Endothelial cell of umbilical vein (primary cell): Measurements from ENCODE around the gene ARSJ.

ENCODE experiments used
- EZH2 ChIP-seq: IDR thresholded peaks from 2 replicates; pipeline ENCODE4 v1.6.1; 2012; ENCODE audit warnings: borderline replicate concordance, low read depth, mild to moderate bottlenecking, moderate library complexity, low read length, inconsistent platforms; ENCODE audit not compliant: severe bottlenecking
- FOS ChIP-seq: IDR thresholded peaks from 2 replicates; pipeline ENCODE4 v1.6.1; 2011; ENCODE audit warnings: mild to moderate bottlenecking, low read length, moderate library complexity, borderline replicate concordance; ENCODE audit not compliant: insufficient read depth
- GATA2 ChIP-seq: IDR thresholded peaks from 2 replicates; pipeline ENCODE4 v1.7.0; 2011; ENCODE audit warnings: low read depth, mild to moderate bottlenecking, moderate library complexity, mixed read lengths, low read length; ENCODE audit not compliant: insufficient read length, insufficient read depth
- JUN ChIP-seq: IDR thresholded peaks from 2 replicates; pipeline ENCODE4 v1.6.1; 2011; ENCODE audit warnings: borderline replicate concordance, low read depth; ENCODE audit not compliant: insufficient read length, insufficient read depth
- MYC ChIP-seq: IDR thresholded peaks from one replicate; pipeline ENCODE4 v1.6.1; 2011; ENCODE audit warnings: mild to moderate bottlenecking, low read depth, low read length
- POLR2A ChIP-seq: IDR thresholded peaks from 2 replicates; pipeline ENCODE4 v1.6.1; 2012; ENCODE audit warnings: low read depth, mild to moderate bottlenecking, control low read depth, low read length
- POLR2AphosphoS5 ChIP-seq: IDR thresholded peaks from 2 replicates; pipeline ENCODE4 v1.6.1; 2012; ENCODE audit warnings: low read depth, mild to moderate bottlenecking, control low read depth, low read length, moderate library complexity; ENCODE audit not compliant: insufficient read depth
- TF ChIP-seq, protein P1 (sequence below), 2 donors: IDR thresholded peaks; 1 replicate in 1 of 2; 2 replicates in 1 of 2; pipeline ENCODE4 v1.5.1; 2011; ENCODE audit warnings: low read length in 2 of 2, mild to moderate bottlenecking in 2 of 2, moderate library complexity in 2 of 2, control low read depth in 1 of 2, inconsistent platforms in 1 of 2, low read depth in 1 of 2; ENCODE audit not compliant: insufficient read depth in 1 of 2; ENCODE audit errors: extremely low read depth in 1 of 2
- TF ChIP-seq, protein P2 (sequence below): IDR thresholded peaks from 2 replicates; pipeline ENCODE4 v1.6.1; 2011; ENCODE audit not compliant: insufficient read depth, insufficient read length

DNA sequence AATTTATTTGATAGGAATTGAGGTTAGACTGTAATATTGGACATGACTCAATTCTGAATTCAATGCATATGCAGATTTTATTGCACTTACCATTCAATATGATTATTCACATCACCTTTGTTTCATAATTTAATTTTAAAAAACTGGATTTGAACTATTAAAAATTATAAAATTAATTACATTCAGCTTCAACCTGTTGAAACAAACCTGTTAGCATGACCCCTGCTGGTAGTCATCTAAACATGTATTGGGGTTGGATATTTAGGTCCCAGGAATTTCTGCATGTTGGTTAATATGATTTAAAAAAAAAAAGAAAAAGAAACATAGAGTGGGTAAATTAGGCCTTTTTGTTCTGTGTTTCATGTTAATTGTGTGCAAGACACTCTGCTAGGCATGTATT, 85.9 kb downstream of the ARSJ start:
- no peak for TF ChIP-seq POLR2A
- no peak for TF ChIP-seq EZH2
- TF ChIP-seq FOS: no peak
- no peak for TF ChIP-seq POLR2AphosphoS5
- TF ChIP-seq, protein P1, sequence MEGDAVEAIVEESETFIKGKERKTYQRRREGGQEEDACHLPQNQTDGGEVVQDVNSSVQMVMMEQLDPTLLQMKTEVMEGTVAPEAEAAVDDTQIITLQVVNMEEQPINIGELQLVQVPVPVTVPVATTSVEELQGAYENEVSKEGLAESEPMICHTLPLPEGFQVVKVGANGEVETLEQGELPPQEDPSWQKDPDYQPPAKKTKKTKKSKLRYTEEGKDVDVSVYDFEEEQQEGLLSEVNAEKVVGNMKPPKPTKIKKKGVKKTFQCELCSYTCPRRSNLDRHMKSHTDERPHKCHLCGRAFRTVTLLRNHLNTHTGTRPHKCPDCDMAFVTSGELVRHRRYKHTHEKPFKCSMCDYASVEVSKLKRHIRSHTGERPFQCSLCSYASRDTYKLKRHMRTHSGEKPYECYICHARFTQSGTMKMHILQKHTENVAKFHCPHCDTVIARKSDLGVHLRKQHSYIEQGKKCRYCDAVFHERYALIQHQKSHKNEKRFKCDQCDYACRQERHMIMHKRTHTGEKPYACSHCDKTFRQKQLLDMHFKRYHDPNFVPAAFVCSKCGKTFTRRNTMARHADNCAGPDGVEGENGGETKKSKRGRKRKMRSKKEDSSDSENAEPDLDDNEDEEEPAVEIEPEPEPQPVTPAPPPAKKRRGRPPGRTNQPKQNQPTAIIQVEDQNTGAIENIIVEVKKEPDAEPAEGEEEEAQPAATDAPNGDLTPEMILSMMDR (IDR thresholded peaks at IDR 0.05; ENCODE audit: extremely low read depth in 1 of 2, insufficient read depth in 1 of 2, low read depth in 1 of 2, low read length in 2 of 2): no peak
- TF ChIP-seq, protein P2, sequence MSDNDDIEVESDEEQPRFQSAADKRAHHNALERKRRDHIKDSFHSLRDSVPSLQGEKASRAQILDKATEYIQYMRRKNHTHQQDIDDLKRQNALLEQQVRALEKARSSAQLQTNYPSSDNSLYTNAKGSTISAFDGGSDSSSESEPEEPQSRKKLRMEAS: no peak
- TF ChIP-seq JUN: no peak
- TF ChIP-seq MYC: no peak
- TF ChIP-seq GATA2: no peak
